ENCODE results near the gene TMX2. TPM values are rescaled to one million over a fixed set of nuclear protein-coding genes. Genes with fewer than 3 reads are reported as not detected.

Gene TMX2
- total RNA-seq, 1 donor from 2014 or later = 84.4 TPM

DNA sequence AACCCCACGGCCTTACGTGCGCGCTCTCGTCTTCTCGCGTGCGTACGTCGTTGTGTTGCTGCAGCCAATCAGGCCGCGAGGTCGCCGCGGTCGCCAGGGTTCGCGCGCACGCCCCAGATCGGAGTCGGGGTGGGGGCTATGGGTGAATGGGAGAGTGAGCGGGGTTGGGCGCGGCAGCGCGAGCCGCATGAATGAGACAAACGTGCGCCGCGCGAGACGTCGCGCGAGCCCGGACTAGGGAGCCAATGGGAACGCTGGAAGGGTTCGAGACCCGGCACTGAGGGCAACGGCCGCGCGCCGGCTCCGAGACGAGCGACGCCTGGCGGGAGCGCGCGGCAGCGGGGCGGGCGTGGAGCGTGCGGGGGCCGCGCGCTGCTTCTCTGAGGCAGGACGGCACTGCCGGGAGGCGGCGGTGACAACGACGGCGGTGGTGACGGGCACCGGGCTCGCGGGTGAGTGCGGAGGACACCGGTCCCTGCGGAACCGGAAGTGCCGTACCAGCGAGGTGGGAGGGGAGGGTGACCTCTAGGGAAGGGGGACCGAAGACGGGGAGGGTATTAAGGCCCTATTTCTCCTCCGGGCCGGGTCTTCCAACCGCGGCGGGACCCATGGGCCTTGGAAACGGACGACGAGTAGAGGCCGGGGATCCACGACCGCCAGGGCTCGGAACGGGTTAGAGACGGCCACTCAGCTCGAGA, 44.5 kb upstream of the TMX2 start, which contains the start of gene ZDHHC5:
TSS of gene ZDHHC5 (plus strand) at position 379 of the 698 bp plus-strand sequence. CDS start 4,977 bp downstream, outside the sequence.
- TF ChIP-seq, protein P1, sequence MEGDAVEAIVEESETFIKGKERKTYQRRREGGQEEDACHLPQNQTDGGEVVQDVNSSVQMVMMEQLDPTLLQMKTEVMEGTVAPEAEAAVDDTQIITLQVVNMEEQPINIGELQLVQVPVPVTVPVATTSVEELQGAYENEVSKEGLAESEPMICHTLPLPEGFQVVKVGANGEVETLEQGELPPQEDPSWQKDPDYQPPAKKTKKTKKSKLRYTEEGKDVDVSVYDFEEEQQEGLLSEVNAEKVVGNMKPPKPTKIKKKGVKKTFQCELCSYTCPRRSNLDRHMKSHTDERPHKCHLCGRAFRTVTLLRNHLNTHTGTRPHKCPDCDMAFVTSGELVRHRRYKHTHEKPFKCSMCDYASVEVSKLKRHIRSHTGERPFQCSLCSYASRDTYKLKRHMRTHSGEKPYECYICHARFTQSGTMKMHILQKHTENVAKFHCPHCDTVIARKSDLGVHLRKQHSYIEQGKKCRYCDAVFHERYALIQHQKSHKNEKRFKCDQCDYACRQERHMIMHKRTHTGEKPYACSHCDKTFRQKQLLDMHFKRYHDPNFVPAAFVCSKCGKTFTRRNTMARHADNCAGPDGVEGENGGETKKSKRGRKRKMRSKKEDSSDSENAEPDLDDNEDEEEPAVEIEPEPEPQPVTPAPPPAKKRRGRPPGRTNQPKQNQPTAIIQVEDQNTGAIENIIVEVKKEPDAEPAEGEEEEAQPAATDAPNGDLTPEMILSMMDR (conservative IDR thresholded peaks at IDR 0.05) = peak; percentile 64
- Mint-ChIP-seq H3K27me3 (no peaks in the 10 kb centered on the region), H3K4me3 (peak within 1 kb of the TSS; percentile 96), H3K9me3 (no peaks in the 10 kb centered on the region), H3K4me1 (ENCODE audit: unreplicated experiment) (peaks cover 15% of the 10 kb centered on the region), H3K27ac (peak within 1 kb of the TSS; percentile 100), H3K36me3 (peaks cover 7% of the 10 kb centered on the region)
- peak; percentile 100 for DNase-seq (ENCODE audit: extremely low spot score, unreplicated experiment)

DNA sequence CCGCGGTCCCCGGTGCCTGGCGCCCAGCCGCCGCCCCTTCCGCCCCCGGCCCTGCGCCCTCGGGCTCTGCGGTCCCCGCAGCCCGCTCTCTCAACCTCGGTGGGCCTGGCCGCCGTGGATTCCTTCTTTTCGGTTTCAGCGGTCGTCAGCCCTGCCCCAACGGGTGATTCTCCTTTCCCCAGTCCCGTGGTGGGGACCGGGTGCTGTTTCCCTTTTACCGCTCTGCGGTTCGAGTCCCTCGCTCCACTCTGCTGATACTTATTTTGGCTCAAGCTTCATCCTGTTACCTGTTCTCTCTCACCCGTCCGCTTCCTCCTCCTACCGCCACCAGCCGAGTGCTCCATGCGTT, 44.0 kb upstream of the TMX2 start:
- Mint-ChIP-seq H3K9me3 (no peaks in the 10 kb centered on the region), H3K27me3 (no peaks in the 10 kb centered on the region), H3K4me3 (peak overlapping the region; percentile 96), H3K36me3 (peaks cover 11% of the 10 kb centered on the region), H3K4me1 (ENCODE audit: unreplicated experiment) (peaks cover 19% of the 10 kb centered on the region), H3K27ac (peak overlapping the region; percentile 100)
- TF ChIP-seq, protein P1 (conservative IDR thresholded peaks at IDR 0.05) = no peak
- no peak for DNase-seq (ENCODE audit: extremely low spot score, unreplicated experiment)

DNA sequence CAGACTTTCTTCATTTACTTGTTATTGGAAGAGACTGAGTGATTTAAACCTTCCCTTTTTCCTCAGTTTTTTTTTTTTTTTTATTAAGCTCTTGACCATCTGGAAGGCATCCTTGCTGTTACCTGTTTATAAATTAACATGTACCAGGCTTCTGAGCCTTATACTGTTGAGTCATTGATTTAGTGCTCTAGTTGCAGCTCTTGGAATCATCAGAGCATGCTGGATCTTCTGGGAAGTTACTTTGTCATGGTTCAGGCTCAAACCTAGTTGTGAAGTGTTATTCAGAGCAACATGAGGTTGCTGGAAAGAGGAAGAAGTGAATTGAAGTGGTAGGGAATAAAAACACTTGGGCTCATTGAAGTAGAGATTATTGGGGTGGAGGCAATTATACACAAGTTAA, 38.1 kb upstream of the TMX2 start:
- H3K27ac Mint-ChIP-seq = peak overlapping the region; percentile 54
- TF ChIP-seq, protein P1 (conservative IDR thresholded peaks at IDR 0.05) = no peak

DNA sequence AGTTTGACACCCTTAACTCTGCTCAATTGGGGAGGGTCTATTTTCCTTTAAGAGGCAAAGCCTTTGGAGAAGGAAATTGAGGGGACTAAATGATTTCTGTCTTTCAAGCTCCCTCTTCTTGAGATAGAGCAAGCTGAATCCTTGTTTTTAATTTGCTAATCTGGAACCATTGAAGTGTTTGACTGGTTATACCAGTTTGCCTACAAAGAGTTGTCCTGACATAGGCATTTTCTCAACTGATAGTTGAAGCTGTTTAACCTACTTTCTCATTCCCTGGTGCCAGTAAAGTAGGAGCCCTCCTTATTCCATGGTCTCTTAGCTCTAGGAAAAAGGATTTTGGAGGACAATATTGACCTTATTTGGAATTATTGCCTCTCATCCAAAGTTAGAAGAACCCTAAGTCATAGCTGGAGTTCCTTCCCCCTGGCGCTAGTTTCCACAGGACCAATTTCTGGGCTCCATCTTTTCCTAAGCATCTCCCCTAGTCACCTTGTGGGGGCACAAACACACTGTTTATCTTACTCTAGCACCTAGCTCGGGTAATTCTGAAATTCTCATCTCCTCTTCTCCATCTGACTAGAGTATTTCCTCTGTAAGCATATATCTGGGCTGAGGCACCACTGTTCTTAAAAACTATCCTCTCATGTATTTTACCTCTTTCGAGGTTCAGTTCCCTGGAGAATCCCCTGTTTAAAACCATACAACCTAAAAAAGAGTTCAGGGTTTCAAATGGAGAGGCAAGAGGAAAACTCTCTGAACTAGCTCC, 37.0 kb upstream of the TMX2 start:
- H3K4me1 Mint-ChIP-seq (ENCODE audit: unreplicated experiment) = peaks cover 25% of the 10 kb centered on the region

More for the DNA sequence above, 38.1 kb upstream of the TMX2 start:
- peak overlapping the region; percentile 4 for H3K4me3 Mint-ChIP-seq
- no peaks in the 10 kb centered on the region for H3K9me3 Mint-ChIP-seq
- H3K27me3 Mint-ChIP-seq = no peaks in the 10 kb centered on the region
- peaks cover 29% of the 10 kb centered on the region for H3K4me1 Mint-ChIP-seq (ENCODE audit: unreplicated experiment)
- DNase-seq (ENCODE audit: extremely low spot score, unreplicated experiment) = no peak
- H3K36me3 Mint-ChIP-seq = peaks cover 30% of the 10 kb centered on the region

DNA sequence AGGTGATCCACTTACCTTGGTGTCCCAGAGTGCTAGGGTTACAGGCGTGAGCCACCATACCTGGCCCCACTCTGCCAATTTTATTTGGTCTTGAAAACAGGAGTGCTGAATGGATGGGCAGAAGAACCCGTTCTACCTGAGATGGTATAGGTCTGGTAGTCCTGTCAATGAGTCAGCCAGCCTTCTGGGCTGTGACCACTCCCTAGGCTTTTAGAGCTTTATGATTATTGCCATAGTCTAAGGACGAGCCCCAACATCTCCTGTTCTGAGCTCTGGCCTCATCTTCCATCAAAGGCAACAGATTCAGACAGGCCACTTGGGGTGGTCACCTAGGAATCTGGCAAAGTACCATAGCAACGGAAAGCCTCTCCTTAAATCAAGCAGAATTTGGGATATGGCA, 33.0 kb upstream of the TMX2 start:
- H3K4me1 Mint-ChIP-seq (ENCODE audit: unreplicated experiment) = peaks cover 12% of the 10 kb centered on the region
- TF ChIP-seq, protein P1 (conservative IDR thresholded peaks at IDR 0.05) = no peak

More for the DNA sequence above, 37.0 kb upstream of the TMX2 start:
- no peaks in the 10 kb centered on the region for H3K9me3 Mint-ChIP-seq
- TF ChIP-seq, protein P1 (conservative IDR thresholded peaks at IDR 0.05) = no peak
- no peaks in the 10 kb centered on the region for H3K27me3 Mint-ChIP-seq
- DNase-seq (ENCODE audit: extremely low spot score, unreplicated experiment) = no peak
- peak overlapping the region; percentile 54 for H3K27ac Mint-ChIP-seq
- H3K36me3 Mint-ChIP-seq = peaks cover 31% of the 10 kb centered on the region
- peak overlapping the region; percentile 51 for H3K4me3 Mint-ChIP-seq

More for the DNA sequence above, 33.0 kb upstream of the TMX2 start:
- H3K9me3 Mint-ChIP-seq = no peaks in the 10 kb centered on the region
- H3K27me3 Mint-ChIP-seq = no peaks in the 10 kb centered on the region
- DNase-seq (ENCODE audit: extremely low spot score, unreplicated experiment) = no peak
- peaks cover 31% of the 10 kb centered on the region for H3K36me3 Mint-ChIP-seq
- H3K4me3 Mint-ChIP-seq = no peak overlapping the region
- H3K27ac Mint-ChIP-seq = peak overlapping the region; percentile 92

Measured in type B pancreatic cell (in vitro differentiated cells).